Measurements from ENCODE around the gene UNC5B.

UNC5B gene

DNA sequence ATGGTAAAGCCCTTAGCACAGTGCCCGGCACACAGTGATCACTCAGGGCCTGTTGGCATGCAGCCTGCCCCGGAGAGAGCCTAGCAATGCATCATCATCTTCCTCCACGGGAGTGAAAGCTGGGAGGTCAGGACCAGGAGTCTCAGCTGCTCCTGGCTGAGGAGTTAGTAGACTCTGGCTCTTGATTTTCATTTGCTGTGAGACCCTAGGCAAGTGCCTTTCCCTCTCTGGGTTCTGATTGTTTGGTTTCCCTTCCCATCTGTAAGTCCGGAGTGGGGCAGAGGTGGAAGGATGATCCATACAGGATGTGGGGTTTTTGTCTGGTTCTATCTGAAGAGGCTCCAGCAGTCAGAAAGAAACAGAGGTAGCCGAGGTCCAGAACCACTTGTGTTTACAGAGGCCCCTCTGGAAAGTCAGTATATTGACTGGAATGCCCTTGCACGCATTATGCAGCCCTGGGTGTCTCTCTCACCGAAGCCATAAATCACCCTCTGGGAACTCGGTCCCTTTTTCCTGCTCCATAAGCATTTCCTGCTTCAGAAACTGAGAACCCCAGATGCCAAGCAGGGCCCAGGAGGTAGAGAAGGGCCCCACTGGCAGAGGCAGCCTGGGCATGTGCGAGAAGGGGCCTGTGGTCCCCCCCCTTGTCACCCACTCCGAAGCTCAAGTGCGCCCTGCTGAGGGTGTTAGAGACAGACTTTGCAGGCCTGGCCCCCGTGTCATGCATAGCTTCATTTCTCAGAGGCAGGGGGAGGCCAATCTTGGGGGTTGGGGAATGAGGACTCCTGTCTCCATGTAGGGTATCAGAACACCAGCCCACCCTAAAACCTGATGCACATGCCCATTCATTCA is 8.5 kb downstream of the UNC5B start:
- DNase-seq (ENCODE audit: low read depth): no peak
- no peak overlapping the region for H3K4me3 ChIP-seq (ENCODE audit: low read depth, low read length)

DNA sequence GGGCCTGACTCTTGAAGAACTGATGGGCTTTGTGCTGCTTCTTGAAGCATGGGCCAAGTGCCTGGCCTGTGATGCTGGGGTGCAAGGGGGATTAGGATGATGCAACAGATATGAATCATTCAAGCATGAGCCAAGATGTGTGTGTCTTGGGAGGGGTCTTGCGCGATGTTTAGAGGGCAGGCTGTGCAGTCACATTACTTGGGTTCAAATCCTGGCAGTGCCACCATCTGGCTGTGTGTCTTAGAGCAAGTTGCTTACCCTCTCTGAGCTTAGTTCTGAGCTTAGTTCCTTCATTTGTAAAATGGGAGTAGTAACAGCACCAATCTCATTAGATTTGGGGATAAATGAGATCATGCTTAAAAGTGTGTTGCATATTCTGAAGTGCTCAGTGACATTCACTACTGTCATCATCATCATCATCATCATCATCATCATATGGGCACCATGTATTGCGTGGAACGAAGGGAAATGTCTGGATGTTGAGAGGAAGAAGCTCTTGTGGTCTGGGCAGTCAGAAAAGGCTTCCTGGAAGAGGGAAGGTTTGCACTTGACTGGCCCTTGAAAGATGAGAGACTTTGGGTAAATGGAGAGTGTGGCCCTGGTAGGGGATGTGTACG is 9.3 kb downstream of the UNC5B start:
- no peak for DNase-seq (ENCODE audit: low read depth)
- no peak overlapping the region for H3K4me3 ChIP-seq (ENCODE audit: low read depth, low read length)

DNA sequence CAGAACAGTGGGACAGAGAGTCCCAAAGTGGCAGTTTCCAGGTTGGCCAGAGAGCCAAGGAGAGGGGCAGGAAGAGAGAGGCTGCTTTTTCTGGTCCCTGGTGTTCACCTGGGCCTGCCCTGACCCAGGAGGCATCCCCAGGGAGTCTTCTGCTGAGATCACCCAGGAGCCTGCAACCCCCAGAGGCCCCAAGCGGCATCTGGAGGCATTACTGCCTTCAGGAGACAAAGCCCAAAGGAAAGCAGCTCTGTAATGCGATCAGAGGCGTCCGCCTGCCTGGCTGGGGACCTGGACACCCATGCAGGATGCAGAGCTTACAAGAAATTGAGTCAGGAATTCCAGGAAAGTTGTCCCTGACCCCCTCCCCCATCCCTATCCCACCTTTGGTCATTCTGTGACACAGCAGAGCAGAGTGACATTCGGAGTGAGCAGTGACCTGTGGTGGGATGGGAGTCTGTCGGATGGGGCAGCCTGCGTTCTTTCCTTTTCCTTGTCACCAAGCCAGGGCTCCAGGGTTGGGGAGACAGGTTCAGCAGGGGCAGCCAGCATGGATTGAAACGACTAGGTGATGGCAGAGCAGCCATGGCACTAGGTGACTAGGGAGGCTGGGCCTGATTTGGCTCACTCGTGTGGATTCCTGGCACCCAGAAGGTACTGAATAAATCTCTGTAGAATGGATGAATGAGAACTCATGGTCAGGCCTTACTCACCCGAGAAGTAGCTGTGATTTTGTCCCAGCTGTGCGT is 10.4 kb downstream of the UNC5B start:
- no peak for DNase-seq (ENCODE audit: low read depth)

DNA sequence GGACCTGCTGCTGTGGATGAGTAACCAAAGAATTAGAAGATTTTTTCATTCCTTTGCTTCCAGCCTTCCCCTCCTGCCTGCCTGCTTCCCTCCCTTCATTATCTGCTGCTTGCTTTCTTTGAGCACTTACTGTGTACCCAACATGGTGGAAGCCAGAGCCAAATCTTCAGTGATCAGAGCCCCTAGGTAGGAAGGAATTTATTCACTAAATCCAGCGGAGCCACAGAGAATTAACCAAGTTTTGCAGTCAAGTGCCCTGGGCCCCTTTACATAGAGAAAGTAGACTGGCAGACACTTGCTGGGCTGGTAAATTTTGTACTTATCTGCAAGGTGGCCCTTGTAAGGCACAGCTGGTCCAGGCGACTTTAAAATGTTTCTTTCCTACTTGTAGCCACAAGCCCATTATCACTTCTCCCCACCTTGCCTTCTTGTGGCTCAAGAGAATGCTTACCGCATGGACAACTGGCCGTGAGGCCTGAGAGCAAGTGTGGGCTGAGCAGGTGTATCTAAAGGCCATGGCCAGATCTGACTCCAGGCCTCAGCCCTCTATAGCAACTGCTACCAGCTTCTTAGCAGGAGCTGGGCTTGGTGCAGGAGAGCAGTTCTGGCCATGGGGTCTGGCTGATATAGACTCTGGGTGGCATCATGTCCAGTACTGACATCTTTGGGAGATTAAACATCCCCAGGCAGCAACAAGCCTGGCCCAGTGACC is 11.1 kb downstream of the UNC5B start:
- DNase-seq (ENCODE audit: low read depth): no peak
- no peak overlapping the region for H3K4me3 ChIP-seq (ENCODE audit: low read depth, low read length)

More for the DNA sequence above, 10.4 kb downstream of the UNC5B start:
- no peak overlapping the region for H3K4me3 ChIP-seq (ENCODE audit: low read depth, low read length)

DNA sequence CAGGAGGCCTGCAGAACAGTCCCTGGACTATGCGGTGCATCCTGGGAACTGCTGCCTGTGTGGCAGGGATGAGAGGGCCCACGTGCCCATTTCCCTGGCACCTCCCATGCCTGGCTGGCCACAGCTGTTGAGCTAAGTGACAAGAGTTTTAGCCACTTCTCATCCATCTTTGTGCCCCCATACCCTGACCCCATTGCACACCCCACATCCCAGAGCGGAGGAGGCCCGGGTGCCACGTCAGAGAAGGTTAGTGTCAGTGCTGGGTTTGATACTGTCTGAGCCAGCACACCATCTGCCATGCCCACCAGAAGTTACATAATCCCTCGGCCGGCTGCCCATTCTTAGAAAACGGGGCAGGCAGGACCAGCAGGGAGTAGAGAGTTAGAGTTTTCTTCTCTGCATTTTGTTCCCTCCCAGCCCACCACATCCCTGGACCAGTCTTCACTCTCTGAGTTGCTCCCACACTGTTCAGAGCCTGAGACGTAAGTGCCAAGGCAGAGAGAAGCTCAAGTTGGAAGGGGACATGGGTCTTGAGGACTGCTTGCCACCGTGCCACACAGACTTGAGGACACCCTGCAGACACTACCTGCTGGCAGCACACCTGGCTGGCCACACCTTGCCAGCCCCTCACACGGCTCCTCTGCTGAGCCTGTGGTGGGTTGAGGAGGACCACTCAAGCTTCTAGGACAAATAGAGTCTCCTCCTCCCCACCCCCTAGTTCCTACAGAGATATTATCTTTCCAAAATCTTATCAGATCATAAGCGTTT is 13.1 kb downstream of the UNC5B start:
- no peak overlapping the region for H3K4me3 ChIP-seq (ENCODE audit: low read depth, low read length)
- DNase-seq (ENCODE audit: low read depth): no peak

DNA sequence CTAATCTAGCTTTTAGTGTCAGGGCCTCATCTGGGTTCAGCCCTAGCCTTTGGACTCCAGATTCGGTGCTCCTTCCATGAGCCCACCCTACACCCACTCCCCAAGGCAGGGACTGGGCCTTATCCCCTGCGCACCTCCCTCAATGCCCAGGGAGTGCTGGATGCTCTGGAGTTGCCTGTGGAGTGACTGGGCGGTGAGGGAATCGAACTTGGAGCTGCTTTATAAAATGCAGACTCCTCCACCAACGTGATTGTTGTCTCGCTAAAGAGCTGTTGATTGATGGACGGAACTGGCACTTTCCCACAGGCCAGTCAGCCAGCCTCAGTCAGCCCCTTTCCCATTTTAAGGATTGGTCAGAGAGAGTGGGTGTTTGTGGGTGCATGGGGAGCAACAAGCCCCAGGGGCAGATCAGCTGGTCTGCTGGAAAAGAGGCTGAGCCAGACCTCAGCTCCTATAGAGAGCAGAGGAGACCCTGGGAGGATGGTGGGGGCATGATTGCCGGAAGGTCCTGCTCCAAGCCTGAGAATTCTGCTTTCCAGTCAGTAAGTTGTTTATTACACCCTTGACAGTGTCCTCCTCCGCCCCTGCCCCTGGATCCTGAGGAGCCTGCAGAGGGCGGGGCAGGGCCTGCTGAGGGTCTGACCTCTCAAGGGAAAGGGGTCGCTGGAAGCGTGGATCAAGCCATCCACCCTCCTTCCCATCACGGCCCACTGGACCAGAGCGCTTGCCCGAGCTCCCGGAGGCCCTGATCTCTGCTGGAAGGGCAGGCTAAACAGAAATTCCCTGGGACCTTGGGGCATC is 16.7 kb downstream of the UNC5B start:
- H3K4me3 ChIP-seq (ENCODE audit: low read depth, low read length): no peak overlapping the region
- no peak for DNase-seq (ENCODE audit: low read depth)

DNA sequence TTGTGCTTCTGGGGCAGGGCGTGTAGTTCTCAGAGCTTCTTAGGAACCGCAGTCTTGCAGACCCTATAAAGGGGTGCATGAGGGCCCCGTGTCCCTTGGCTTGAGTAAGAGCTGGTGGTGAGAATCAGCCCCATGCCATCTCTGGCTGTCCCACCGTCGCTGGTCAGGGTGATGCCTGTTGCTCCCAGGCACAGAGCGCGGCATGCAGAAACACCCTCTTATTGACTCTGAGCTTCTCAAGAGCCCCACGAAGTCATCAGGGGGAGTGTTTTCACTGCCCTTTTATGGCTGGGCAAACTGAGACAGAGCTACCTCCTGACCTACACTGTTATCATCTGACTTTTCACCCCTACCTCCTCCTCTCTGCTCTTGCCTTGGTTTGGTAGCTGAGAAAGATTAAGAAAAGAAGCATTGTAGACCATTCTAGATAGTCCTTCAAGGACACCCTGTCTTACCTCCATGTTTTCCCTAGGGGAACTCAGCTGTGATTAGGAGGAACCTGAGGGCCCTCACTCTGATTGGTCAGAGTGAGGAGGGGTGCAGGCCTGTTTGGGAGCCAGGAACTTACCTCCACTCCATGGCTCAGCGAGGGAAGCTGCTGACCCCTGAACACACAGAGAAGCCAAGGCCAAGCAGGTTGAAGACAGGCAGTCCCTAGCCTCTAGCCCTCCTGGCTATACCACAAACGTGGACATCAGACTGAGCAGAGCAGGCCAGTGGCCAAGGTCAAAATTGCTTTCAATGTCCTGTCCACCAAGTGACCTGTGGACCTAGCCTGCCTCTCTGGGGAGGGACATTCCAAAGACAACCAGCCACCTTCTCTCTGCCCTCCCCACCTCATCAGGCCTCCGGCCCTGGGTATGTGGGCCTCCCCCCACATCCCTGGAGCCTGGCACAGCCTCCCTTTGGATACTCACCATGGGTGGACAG is 17.6 kb downstream of the UNC5B start:
- H3K4me3 ChIP-seq (ENCODE audit: low read depth, low read length): no peak overlapping the region
- no peak for DNase-seq (ENCODE audit: low read depth)

DNA sequence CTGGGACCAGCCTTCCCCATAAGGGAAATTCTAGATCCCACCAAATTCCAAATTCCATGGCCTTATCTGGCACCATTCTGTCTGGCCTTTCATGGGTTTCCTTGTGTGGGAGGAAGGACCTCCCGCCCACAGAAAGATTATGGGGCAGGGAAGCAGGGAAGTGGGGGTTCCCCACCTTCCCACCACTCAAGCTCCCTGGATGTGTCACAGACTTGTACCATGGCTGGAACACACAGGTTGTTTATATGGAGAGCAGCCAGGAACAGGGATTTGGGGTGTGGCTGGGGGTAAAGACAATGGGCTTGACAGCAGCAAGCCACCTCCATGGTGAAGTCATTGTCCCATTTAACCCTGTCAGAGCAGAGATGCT is 18.3 kb downstream of the UNC5B start:
- no peak overlapping the region for H3K4me3 ChIP-seq (ENCODE audit: low read depth, low read length)
- DNase-seq (ENCODE audit: low read depth): no peak

DNA sequence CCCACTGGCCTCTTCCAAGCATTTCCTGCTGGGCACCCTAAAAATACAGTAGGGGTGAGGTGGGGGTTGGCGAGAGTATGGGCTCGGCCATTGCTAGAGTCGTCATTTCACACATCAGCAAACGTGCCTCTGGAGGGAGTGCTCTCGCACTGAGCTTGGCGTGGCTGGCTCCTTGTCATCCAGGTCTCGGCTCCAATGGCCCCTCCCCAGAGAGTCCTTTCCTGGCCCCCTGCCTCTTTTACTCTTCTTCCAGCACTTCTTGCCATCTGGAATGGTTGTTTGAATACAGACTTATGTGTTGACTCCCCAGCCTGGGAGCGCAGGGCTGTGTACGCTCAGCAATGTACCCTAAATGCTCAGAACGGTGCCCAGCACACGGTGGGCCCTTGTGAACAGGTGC is 18.8 kb downstream of the UNC5B start:
- no peak overlapping the region for H3K4me3 ChIP-seq (ENCODE audit: low read depth, low read length)
- no peak for DNase-seq (ENCODE audit: low read depth)

DNA sequence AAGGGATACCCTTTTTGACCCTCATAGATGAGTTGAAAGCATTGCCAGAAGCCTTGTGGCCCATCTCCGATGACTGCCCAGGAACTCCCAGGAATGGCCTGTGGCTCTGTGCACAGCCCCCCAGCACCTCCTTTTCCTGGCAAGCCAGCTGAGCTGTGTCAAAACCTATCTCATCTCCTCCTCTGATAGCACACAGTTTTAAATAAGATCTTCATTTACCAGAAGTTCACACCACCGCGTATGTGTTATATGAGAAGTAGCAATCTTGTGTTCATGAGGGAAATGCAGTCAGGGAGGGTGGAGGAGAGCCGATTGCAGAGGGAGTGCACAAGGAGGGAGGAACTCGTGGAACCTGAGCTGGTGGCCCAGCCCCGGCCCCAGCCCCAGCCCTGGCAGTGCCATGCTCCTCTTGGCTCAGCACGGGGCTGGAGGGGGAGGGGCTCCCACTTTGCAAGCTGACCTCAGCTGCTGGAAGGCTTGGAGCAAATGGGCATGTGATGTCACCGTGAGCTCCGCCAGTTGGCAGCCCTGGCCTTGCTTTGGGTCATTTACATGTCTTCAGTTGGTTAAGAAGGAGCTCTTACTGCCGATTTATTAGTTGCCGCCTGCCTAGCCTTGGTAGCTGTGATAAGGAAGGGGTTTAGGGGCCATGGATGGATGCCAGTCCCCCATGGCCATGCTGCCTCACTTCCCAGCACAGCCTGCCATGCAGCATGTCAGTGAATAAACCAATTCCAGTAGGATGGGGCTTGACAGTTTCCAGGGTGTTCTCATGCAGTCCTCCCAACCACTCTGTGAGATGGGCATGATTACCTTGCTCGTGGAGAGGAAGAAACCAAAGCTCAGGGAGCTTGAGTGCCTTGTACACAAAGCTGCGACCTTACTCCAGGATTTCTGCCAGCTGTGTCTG is 20.0 kb downstream of the UNC5B start:
- DNase-seq (ENCODE audit: low read depth): no peak
- H3K4me3 ChIP-seq (ENCODE audit: low read depth, low read length): no peak overlapping the region

DNA sequence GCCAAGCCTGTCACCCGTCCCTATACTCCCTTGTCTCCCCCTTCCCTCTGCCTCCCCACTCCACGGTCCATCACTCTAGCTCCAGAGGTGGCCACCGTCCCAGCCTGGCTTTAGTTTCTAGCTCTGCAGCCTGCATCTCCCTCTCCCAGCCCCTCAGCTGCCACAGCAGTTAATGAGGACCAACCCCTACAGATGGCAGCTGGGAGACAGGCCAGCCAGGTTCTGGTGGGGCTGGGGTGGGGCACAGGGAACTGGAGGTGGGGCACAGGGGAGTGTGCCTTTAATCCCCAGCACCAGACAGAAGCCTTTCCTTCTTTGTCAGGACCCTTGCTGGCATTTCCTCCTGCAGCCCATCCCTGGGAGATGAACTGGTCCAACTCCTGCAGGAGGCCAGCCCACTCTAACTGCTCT is 21.1 kb downstream of the UNC5B start:
- H3K4me3 ChIP-seq (ENCODE audit: low read depth, low read length): no peak overlapping the region
- no peak for DNase-seq (ENCODE audit: low read depth)

DNA sequence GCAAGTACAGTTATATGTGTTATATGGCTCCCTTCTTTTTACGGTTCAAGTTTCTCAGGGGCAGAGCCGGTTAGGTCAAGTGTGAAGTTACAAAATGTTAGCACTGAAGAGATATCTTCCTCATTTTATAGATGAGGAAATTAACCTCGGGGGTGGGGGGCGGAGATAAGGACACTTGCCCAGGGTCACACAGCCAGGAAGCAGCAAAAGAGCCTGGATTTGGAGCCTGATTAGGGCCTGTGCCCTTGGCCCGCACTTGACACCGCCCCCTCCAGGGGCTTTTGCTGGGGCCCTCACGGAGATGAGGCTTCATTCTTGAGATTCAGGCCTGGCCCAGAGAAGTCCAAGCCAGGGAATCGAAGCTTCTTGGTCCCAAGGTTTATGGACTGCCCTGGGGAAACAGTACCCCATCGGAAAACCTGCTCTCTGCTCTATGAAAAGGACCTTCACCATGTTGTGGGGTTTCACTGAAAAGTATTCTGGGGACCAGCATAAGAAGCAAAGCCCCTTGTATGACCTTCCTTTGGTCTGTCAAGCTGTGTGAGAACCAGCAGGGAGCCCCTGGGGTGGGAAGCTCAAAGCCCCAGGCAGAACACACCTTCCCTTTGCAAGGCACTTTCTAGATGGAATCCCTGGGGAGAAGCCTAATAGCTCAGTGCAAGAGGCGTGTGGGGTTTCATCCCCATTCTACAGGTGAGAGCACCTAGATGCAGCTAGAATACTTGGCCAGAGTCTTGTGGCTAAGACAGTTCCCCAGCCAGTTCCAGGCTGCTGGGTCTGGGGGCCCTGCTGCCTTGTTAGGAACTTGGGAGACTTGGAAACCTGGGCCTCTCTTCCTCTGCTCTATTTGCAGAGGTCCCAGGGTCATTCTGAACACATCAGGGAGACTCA is 21.9 kb downstream of the UNC5B start:
- DNase-seq (ENCODE audit: low read depth): no peak
- H3K4me3 ChIP-seq (ENCODE audit: low read depth, low read length): no peak overlapping the region

DNA sequence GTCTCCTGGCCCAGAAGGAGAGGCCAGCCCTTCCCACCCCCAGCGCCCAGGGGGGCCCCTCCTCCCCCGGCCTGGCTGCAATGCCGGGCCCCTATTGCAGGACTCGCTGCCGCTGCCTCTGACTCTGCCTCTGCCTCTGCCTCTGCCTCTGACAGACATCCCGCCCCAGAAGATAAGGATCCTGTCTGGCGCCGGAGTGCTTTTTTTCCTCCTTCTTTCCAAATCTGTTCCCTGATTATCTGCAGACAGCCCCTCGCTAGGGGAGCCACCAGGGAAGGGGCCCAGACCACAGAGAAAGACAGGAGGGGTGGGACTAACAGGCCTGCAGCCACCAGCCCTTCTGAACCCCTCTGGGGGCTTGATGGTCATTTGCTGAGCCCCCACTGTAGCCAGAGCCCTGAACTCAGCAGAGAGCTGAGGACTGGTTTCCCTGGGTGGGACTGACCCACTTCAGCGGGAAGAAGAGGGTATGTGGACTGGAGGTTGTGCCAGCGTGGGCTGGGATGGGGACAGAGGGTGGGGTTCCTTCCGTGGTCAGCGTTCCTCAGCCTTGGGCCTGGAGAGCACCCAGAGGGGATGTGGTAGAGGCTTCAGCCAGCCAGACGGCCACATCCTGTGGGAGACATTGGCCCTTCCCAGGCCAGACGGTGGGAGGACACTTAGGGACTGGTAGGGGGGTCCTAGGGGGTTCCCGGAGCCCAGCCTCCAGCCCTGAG is 22.8 kb downstream of the UNC5B start:
- DNase-seq (ENCODE audit: low read depth): peak; percentile 45
- no peak overlapping the region for H3K4me3 ChIP-seq (ENCODE audit: low read depth, low read length)

DNA sequence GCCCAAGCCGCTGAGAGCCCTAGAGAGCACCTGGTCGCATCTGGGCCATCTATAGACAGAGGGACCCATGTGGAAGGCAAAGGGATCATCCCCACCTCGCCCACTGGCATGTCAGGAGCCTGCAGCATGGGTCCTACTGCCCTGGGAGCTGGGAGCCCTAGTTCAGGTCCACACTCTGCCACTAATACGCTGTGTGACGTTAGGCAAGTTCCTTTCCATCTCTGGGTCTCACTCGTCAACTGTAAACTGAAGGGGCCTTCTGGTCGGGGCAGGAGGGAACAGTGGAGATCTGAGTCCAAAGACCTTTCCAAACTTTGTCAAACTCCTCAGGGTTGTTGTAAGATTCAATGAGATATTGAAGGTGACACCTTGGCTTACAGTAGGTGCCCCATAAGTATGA is 23.4 kb downstream of the UNC5B start:
- no peak for DNase-seq (ENCODE audit: low read depth)
- H3K4me3 ChIP-seq (ENCODE audit: low read depth, low read length): no peak overlapping the region

DNA sequence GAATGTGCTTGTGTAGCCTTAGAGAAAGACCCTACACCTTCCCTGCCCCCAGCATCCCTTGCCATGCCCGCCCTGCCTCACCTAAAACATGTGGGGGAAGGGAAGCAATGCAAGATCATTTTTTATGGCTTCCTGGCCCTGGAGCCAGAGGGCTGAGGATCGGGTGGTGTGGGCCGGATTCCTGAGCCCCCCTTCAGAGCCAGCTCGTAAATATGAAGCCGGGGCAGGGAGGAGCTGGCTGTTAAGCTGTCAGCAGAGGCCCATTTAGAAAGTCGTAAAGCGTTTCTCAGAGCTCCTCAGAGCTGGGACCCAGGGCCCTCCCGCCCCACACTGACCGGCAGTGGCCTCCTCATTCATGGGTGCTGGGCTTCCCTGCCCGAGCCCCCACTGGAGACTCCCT is 23.9 kb downstream of the UNC5B start:
- no peak overlapping the region for H3K4me3 ChIP-seq (ENCODE audit: low read depth, low read length)
- DNase-seq (ENCODE audit: low read depth): no peak
